RWPE1 (cell line): Measurements from ENCODE around the gene CXCR4.

Source experiments
- CTCF ChIA-PET: fragments of 350-600 bp; sonication (Branson Sonifier 250); formaldehyde crosslinking; extraction: SDS; loops from one replicate; lab custom pipeline; 2021; lab: Yijun Ruan, JAX
- POLR2A ChIA-PET: fragments of 400-600 bp; formaldehyde crosslinking; extraction: SDS; loops from one replicate; lab custom pipeline; 2020; ENCODE audit warnings: antibody characterized with exemption; ENCODE audit not compliant: low non-redundant PET; lab: Yijun Ruan, JAX
- DNase-seq: peaks from one replicate; pipeline ENCODE4 v3.0.0; 2012; ENCODE audit warnings: low spot score
- H3K27ac ChIP-seq: fragments of 450-650 bp; 2 replicates; pipeline ENCODE4 v1.5.1; 2017
- TF ChIP-seq, protein P1 (sequence below): fragments of 450-650 bp; conservative IDR thresholded peaks from 2 replicates; pipeline ENCODE4 v1.5.1; 2017; ENCODE audit warnings: low read depth, mild to moderate bottlenecking

The CXCR4 gene

DNA sequence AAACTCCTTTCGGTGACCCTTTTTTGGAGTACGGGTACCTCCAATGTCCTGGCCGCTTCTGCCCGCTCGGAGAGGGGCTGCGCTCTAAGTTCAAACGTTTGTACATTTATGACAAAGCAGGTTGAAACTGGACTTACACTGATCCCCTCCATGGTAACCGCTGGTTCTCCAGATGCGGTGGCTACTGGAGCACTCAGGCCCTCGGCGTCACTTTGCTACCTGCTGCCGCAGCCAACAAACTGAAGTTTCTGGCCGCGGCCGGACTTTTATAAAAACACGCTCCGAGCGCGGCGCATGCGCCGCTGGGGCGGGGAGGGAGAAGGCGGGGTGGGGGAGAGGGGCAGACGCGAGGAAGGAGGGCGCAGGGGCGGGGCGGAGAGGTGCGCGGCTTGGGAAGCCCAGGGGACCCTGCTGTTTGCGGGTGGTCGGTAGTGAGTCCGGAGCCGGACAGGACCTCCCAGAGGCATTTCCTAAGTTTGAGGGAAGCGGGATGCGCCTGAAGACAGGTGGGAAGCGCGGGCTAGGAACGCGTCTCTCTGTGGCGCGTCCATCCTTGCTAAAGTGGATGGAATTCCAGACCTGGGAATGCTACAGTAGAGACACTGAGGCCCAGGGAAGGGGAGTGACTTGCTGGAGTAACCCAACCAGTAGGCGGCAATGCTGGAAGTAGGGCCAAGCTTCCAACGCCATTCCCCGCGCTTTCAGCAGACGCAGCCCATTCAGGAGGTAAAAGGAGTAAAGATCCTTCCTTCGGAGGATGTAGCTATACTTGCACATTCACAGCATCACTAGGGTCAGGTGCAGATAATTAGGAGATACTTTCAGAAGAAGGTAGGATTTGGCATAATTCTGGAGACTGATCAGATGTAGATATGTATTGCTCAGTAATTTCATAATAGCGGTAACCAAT is at the start of gene CXCR4:
CXCR4 (minus strand) TSS at position 241 of the 910 bp plus-strand sequence; CDS start at position 152, 89 bp downstream.
- ChIA-PET POLR2A (no interaction called here), CTCF (no interaction called here)
- TF ChIP-seq, protein P1, sequence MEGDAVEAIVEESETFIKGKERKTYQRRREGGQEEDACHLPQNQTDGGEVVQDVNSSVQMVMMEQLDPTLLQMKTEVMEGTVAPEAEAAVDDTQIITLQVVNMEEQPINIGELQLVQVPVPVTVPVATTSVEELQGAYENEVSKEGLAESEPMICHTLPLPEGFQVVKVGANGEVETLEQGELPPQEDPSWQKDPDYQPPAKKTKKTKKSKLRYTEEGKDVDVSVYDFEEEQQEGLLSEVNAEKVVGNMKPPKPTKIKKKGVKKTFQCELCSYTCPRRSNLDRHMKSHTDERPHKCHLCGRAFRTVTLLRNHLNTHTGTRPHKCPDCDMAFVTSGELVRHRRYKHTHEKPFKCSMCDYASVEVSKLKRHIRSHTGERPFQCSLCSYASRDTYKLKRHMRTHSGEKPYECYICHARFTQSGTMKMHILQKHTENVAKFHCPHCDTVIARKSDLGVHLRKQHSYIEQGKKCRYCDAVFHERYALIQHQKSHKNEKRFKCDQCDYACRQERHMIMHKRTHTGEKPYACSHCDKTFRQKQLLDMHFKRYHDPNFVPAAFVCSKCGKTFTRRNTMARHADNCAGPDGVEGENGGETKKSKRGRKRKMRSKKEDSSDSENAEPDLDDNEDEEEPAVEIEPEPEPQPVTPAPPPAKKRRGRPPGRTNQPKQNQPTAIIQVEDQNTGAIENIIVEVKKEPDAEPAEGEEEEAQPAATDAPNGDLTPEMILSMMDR: no peak
- H3K27ac ChIP-seq: no peak within 1 kb of the TSS
- peak; percentile 18 for DNase-seq

DNA sequence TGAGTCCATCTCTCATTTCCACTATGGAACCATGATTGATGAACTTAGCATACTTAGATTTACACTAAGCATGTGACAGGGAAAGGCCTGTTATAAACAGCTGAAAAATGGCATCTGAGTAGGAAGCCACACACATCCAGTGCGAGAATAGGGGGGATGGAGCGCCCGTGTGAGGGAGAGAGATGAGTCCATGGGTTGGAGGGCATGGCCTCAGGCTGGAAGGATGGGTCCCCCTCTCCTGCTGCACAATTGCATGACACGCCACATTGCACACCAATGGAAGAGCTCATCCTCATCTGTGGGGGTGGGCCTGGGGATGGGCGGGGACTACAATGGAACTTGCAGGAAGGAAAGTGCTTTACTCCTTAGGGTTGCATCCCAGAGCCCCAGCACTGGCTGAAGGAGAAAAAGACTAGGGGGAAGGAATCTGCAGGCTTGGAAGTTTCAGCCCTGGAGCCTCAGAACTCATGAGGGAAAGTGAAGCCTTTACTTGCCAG is 46.4 kb upstream of the CXCR4 start:
- CTCF ChIA-PET: no interaction called here

DNA sequence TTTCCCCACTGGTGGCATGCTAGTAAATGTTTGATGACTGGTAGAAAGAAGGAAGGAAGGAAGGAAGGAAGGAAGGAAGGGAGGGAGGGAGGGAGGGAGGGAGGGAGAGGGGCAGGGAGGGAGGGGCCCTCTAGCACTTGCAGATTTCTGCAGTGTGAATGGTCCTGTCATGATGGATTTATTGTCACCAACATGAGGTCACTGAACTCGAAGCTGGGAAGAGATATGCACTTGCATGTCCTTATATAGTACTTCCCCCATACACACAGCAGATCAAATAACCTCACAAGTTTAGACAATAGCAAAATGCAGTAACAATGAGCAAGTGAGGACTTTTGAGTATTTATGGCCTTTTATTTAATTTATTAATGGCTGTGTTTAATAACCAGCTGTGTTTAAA is 44.5 kb upstream of the CXCR4 start:
- CTCF ChIA-PET: interaction anchor here (0.6 kb wide), 1 partner anchor 228 kb away, joined by 3 read pairs; no protein-coding TSS in a partner anchor
- DNase-seq: no peak
- TF ChIP-seq, protein P1: no peak
- H3K27ac ChIP-seq: no peak overlapping the region
- POLR2A ChIA-PET: no interaction called here

More for the DNA sequence above, 46.4 kb upstream of the CXCR4 start:
- H3K27ac ChIP-seq: no peak overlapping the region
- no peak for DNase-seq
- POLR2A ChIA-PET: no interaction called here
- TF ChIP-seq, protein P1: no peak

DNA sequence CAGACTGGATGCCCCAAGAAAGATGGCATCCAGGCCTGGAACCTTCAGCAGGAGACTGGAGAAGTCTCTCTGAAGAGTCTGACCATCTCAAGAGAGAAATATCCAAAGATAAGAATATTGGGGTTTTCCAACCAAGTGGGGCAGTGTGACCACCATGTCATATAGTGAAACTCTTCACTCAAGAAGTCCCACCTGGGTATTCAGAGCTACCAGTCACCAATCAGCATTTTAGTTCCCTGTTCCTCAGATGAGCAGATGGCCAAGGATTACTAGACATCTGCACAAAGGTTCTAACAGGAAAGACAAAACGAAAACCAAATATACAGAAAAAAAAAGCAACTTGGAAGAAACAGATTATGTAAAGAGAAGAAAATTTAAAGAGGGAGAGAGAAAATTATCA is 38.5 kb upstream of the CXCR4 start:
- TF ChIP-seq, protein P1: no peak
- ChIA-PET POLR2A (no interaction called here), CTCF (no interaction called here)
- no peak overlapping the region for H3K27ac ChIP-seq
- no peak for DNase-seq

DNA sequence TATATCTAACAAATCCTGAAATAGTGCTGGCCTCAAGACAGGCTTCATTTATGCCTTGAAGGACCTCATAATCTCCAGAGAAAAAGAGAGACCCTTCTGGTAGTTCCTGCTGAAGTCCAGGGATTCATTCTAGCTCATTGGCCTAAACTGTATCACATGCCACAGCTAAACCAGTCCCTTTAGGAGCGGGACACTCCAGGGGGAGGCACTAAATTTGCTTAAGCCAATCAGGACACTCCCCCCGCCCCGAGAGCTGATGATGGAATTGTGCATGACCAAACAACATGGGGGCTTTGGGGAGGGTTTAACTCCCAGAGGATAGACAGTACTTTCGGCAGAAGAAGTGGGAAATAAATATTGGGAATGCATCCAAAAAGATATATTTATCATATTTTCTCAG is 36.4 kb upstream of the CXCR4 start:
- TF ChIP-seq, protein P1: no peak
- no peak overlapping the region for H3K27ac ChIP-seq
- POLR2A ChIA-PET: no interaction called here
- no peak for DNase-seq
- CTCF ChIA-PET: no interaction called here

DNA sequence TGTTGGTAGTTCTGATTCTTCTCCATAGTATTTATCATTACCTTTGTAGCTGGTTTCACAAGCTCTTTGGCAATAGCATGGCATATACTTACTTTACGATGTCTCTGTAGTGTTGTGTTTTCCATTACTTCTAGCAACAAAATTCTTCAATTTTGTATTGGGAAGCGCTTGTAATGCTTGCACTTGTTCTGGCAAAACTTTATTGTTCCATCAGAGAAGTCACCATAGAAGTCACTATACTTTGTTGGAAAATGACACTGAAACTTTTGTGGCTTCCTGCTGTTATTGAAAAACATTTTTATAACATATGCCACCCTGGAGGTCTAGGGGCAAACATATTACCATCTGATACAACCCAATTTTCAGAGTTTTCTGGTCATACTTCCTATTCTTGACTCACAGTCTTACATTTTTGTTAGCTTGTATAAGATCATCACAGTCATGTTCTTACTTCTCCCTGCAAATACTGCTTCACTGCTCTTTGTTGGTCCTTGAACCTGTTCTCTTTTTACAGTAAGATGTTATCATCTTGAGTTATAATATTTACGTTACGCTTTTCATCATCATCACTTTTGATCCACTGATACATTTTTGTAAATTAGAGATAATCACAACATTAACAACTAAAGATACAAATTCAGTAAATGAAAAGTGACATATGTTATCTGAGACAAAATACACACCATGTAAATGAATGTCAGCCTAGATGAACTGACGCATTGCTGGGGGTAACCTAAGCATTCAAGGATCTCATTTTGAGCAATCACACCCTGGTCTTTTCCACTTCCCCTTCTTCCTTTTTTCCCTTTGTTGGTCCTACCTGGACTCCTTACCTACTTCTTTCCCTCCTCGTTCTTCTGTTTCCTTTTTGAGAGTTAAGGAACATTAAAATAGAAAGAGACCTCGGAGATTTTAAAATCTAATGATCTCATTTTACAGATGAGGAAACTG is 33.3 kb upstream of the CXCR4 start:
- TF ChIP-seq, protein P1: no peak
- no peak overlapping the region for H3K27ac ChIP-seq
- DNase-seq: no peak
- CTCF ChIA-PET: no interaction called here
- POLR2A ChIA-PET: no interaction called here
